Ovary (tissue), 9 donors: Measurements from ENCODE around the gene TPGS1. TPM values are rescaled to one million over a fixed set of nuclear protein-coding genes. Genes with fewer than 3 reads are reported as not detected.

Experiments used
- DNase-seq, 5 donors: peaks; one replicate each; pipeline ENCODE4 v3.0.0-alpha.2; 2019 to 2020
- H3K27ac ChIP-seq, 2 donors: fragments of 200-600 bp; one replicate each; pipeline versions ENCODE4 v1.5.1 to v1.8.0; 2019 to 2022
- H3K27me3 ChIP-seq: fragments of 200-600 bp; one replicate; pipeline ENCODE4 v1.8.0; 2022
- H3K36me3 ChIP-seq: fragments of 200-600 bp; sonication (generic); one replicate; pipeline ENCODE4 v1.5.1; 2019
- H3K4me1 ChIP-seq: one replicate; pipeline ENCODE4 v1.8.1; 2013; ENCODE audit warnings: mild to moderate bottlenecking, moderate library complexity; ENCODE audit not compliant: insufficient read depth
- H3K4me3 ChIP-seq: fragments of 200-600 bp; sonication (generic); one replicate; pipeline ENCODE4 v1.5.1; 2017
- H3K9me3 ChIP-seq, 2 donors: fragments of 200-600 bp in 1 of 2; sonication (generic) in 1 of 2; one replicate each; pipeline versions ENCODE4 v1.5.1 to v1.8.1; 2013 to 2019; ENCODE audit warnings: mild to moderate bottlenecking in 1 of 2, moderate library complexity in 1 of 2
- EP300 ChIP-seq: sonication (generic); formaldehyde crosslinking; IDR thresholded peaks from one replicate; pipeline ENCODE4 v1.6.1; 2017; ENCODE audit warnings: antibody characterized with exemption
- POLR2A ChIP-seq: fragments of 450-650 bp; IDR thresholded peaks from one replicate; pipeline ENCODE4 v1.6.1; 2017; ENCODE audit warnings: antibody characterized with exemption, mild to moderate bottlenecking, moderate library complexity
- WGBS, 3 donors: extraction: QIAGEN DNeasy Blood & Tissue Kit in 1 of 3; methylation state at CpG; one replicate each; pipeline versions ENCODE4 v1.1.5 to v1.1.7; 2013 to 2017; 5-methylcytosine and 5-hydroxymethylcytosine counted together
- intact Hi-C, 4 donors: fragments of 100-400 bp; cut with DNase I; formaldehyde crosslinking; loops; one replicate each; pipeline versions ENCODE4 v1.11.0 to v1.15.1; 2022 to 2023
- polyA plus RNA-seq, 2 donors: library from polyadenylated mRNA; stranded (reverse); fragments of 200-250 nt in 1 of 2; fragments of 350-450 nt in 1 of 2; fragmentation: Illumina TruSeq in 1 of 2; extraction: RNeasy Lipid Tissue Mini Kit (QIAGEN cat#74804) in 1 of 2; gene quantifications; one replicate each; pipeline ENCODE4 v1.2.3, GENCODE V29; 2013 to 2014
- total RNA-seq, 7 donors: library from RNA; depleted of rRNA in 2 of 7; stranded (reverse); fragments of >200 nt in 2 of 7; fragmentation: NEBNext Ultra II Directional in 3 of 7; extraction: Animal tissue kit (Norgen Biotek cat#: 25700) in 3 of 7; gene quantifications; one replicate each; pipeline versions ENCODE4 v1.1.0 to v1.2.4, GENCODE V29; 2016 to 2023
- TF ChIP-seq, protein P1 (sequence below), 3 donors: fragments of 450-650 bp in 2 of 3; fragments of 200-600 bp in 1 of 3; IDR thresholded peaks; one replicate each; pipeline versions ENCODE4 v1.5.1 to v1.8.0; 2016 to 2022; ENCODE audit warnings: antibody characterized with exemption in 3 of 3, mild to moderate bottlenecking in 1 of 3
- donor health status: DM: no; HTN: no; CAD: no; lungs with moderate emphysema.
- donor health status: DM: no; HTN: no; CAD: no.
- donor health status: Bipolar disorder and iron deficiency.
- donor health status: DM: yes; HTN: yes; CAD: no.
- donor health status: DM: no; HTN: no; CAD: no.
- donor health status: DM: yes; HTN: yes; CAD: no.

Gene TPGS1
- total and polyA plus RNA-seq, 9 donors, result 0.12 to 93.3 (median 24.7) TPM

- WGBS, 3 donors, result 87 to 91% (median 90%) methylated on average over 22 of the region's 22 CpGs
- H3K27ac ChIP-seq, result peak overlapping the region; percentile 53 to 74
- H3K4me3 ChIP-seq, result no peak overlapping the region
- no peaks in the 10 kb centered on the region for H3K9me3 ChIP-seq
- H3K27me3 ChIP-seq, result no peaks in the 10 kb centered on the region
- no peaks in the 10 kb centered on the region for H3K36me3 ChIP-seq
- H3K4me1 ChIP-seq, result peaks cover 3% of the 10 kb centered on the region
- no peak for DNase-seq
- intact Hi-C loops, result no loop called here
- TF ChIP-seq EP300 (no peak), POLR2A (no peak)
- TF ChIP-seq, protein P1, sequence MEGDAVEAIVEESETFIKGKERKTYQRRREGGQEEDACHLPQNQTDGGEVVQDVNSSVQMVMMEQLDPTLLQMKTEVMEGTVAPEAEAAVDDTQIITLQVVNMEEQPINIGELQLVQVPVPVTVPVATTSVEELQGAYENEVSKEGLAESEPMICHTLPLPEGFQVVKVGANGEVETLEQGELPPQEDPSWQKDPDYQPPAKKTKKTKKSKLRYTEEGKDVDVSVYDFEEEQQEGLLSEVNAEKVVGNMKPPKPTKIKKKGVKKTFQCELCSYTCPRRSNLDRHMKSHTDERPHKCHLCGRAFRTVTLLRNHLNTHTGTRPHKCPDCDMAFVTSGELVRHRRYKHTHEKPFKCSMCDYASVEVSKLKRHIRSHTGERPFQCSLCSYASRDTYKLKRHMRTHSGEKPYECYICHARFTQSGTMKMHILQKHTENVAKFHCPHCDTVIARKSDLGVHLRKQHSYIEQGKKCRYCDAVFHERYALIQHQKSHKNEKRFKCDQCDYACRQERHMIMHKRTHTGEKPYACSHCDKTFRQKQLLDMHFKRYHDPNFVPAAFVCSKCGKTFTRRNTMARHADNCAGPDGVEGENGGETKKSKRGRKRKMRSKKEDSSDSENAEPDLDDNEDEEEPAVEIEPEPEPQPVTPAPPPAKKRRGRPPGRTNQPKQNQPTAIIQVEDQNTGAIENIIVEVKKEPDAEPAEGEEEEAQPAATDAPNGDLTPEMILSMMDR (IDR thresholded peaks at IDR 0.05), result no peak
These were observed 60.1 kb downstream of the TPGS1 start for GRCh38 chr19:567296-567900.

Other genes starting within 250 kb of the TPGS1 start
- 10 to 100 TPM in 3 of 7 donors, 1 to 10 TPM in 4; 3.0 to 75.0 (median 5.9) TPM for gene PLPP2, start 216.1 kb upstream of the TPGS1 start, total RNA-seq
- 1 to 10 TPM in 1 of 2 donors, under 1 TPM in 1; 0.68 to 3.1 TPM for gene PLPP2, start 216.1 kb upstream of the TPGS1 start, polyA plus RNA-seq
- gene MIER2, start 162.7 kb upstream of the TPGS1 start, total RNA-seq, result 10 to 100 TPM in 6 of 7 donors, 1 to 10 TPM in 1; 9.8 to 29.6 (median 22.8) TPM
- 10 to 100 TPM; 13.3 to 15.0 TPM for gene MIER2, start 162.7 kb upstream of the TPGS1 start, polyA plus RNA-seq
- gene C2CD4C, start 98.3 kb upstream of the TPGS1 start, total RNA-seq, result 1 to 10 TPM in 2 of 7 donors, under 1 TPM in 3, not detected in 2; 0.24 to 2.3 (median 0.55) TPM
- gene C2CD4C, start 98.3 kb upstream of the TPGS1 start, polyA plus RNA-seq, result under 1 TPM in 1 of 2 donors, not detected in 1; 0.12 TPM
- 10 to 100 TPM in 6 of 7 donors, 1 to 10 TPM in 1; 3.6 to 40.7 (median 23.0) TPM for gene SHC2, start 46.5 kb upstream of the TPGS1 start, total RNA-seq
- 10 to 100 TPM in 1 of 2 donors, under 1 TPM in 1; 0.62 to 15.4 TPM for gene SHC2, start 46.5 kb upstream of the TPGS1 start, polyA plus RNA-seq
- under 1 TPM in 6 of 7 donors, not detected in 1; 0.11 to 0.90 (median 0.41) TPM for gene MADCAM1, start 11.0 kb upstream of the TPGS1 start, total RNA-seq
- gene MADCAM1, start 11.0 kb upstream of the TPGS1 start, polyA plus RNA-seq, result under 1 TPM in 1 of 2 donors, not detected in 1; 0.42 TPM
- 10 to 100 TPM; 45.6 to 78.9 (median 56.1) TPM for gene CDC34, start 24.3 kb downstream of the TPGS1 start, total RNA-seq
- gene CDC34, start 24.3 kb downstream of the TPGS1 start, polyA plus RNA-seq, result 10 to 100 TPM; 13.2 to 59.7 TPM
- gene GZMM, start 36.6 kb downstream of the TPGS1 start, total RNA-seq, result 1 to 10 TPM in 1 of 7 donors, under 1 TPM in 5, not detected in 1; 0.31 to 1.7 (median 0.56) TPM
- gene GZMM, start 36.6 kb downstream of the TPGS1 start, polyA plus RNA-seq, result under 1 TPM in 1 of 2 donors, not detected in 1; 0.48 TPM
- 100 to 1,000 TPM; 225 to 484 (median 324) TPM for gene BSG, start 65.1 kb downstream of the TPGS1 start, total RNA-seq
- gene BSG, start 65.1 kb downstream of the TPGS1 start, polyA plus RNA-seq, result 100 to 1,000 TPM; 111 to 290 TPM
- under 1 TPM in 3 of 7 donors, not detected in 4; 0.07 to 0.23 (median 0.10) TPM for gene HCN2, start 82.4 kb downstream of the TPGS1 start, total RNA-seq
- under 1 TPM in 1 of 2 donors, not detected in 1; 0.13 TPM for gene HCN2, start 82.4 kb downstream of the TPGS1 start, polyA plus RNA-seq
- 10 to 100 TPM; 19.9 to 52.3 (median 43.9) TPM for gene POLRMT, start 126.0 kb downstream of the TPGS1 start, total RNA-seq
- gene POLRMT, start 126.0 kb downstream of the TPGS1 start, polyA plus RNA-seq, result 10 to 100 TPM; 13.5 to 39.6 TPM
- 1 to 10 TPM in 6 of 7 donors, under 1 TPM in 1; 0.23 to 4.4 (median 2.2) TPM for gene FGF22, start 132.4 kb downstream of the TPGS1 start, total RNA-seq
- 1 to 10 TPM in 1 of 2 donors, not detected in 1; 4.2 TPM for gene FGF22, start 132.4 kb downstream of the TPGS1 start, polyA plus RNA-seq
- gene RNF126, start 155.7 kb downstream of the TPGS1 start, total RNA-seq, result 10 to 100 TPM; 26.6 to 52.2 (median 34.5) TPM
- gene RNF126, start 155.7 kb downstream of the TPGS1 start, polyA plus RNA-seq, result 10 to 100 TPM in 1 of 2 donors, 1 to 10 TPM in 1; 1.5 to 29.4 TPM
- gene FSTL3, start 168.9 kb downstream of the TPGS1 start, total RNA-seq, result 100 to 1,000 TPM in 1 of 7 donors, 10 to 100 TPM in 6; 21.3 to 141 (median 45.7) TPM
- 10 to 100 TPM; 16.9 to 22.6 TPM for gene FSTL3, start 168.9 kb downstream of the TPGS1 start, polyA plus RNA-seq
- gene PRSS57, start 188.0 kb downstream of the TPGS1 start, total RNA-seq, result under 1 TPM in 1 of 7 donors, not detected in 6; 0.33 TPM
- gene PRSS57, start 188.0 kb downstream of the TPGS1 start, polyA plus RNA-seq, result under 1 TPM in 1 of 2 donors, not detected in 1; 0.07 TPM
- 100 to 1,000 TPM in 5 of 7 donors, 10 to 100 TPM in 2; 36.1 to 169 (median 126) TPM for gene PALM, start 201.4 kb downstream of the TPGS1 start, total RNA-seq
- 10 to 100 TPM in 1 of 2 donors, 1 to 10 TPM in 1; 2.9 to 66.9 TPM for gene PALM, start 201.4 kb downstream of the TPGS1 start, polyA plus RNA-seq
- gene MISP, start 243.6 kb downstream of the TPGS1 start, total RNA-seq, result 10 to 100 TPM in 1 of 7 donors, 1 to 10 TPM in 3, under 1 TPM in 3; 0.08 to 44.0 (median 1.4) TPM
- under 1 TPM; 0.12 to 0.19 TPM for gene MISP, start 243.6 kb downstream of the TPGS1 start, polyA plus RNA-seq